GM12891 (cell line): ENCODE results near the gene MAD1L1.

Source experiments
- PAX5 ChIP-seq: IDR thresholded peaks from 2 replicates; pipeline ENCODE4 v1.6.1; 2011; ENCODE audit warnings: low read length, moderate library complexity, mild to moderate bottlenecking; ENCODE audit not compliant: insufficient read depth, severe bottlenecking
- POLR2A ChIP-seq: IDR thresholded peaks from 2 replicates; pipeline ENCODE4 v1.6.1; 2011; ENCODE audit warnings: low read depth, low read length, control low read depth
- POLR2AphosphoS5 ChIP-seq: IDR thresholded peaks from 2 replicates; pipeline ENCODE4 v1.6.1; 2011; ENCODE audit warnings: low read depth, low read length, control low read depth
- POU2F2 ChIP-seq: IDR thresholded peaks from 2 replicates; pipeline ENCODE4 v1.6.1; 2011; ENCODE audit warnings: low read depth, mild to moderate bottlenecking, control low read depth, low read length, moderate library complexity
- SPI1 ChIP-seq: IDR thresholded peaks from 2 replicates; pipeline ENCODE4 v1.6.1; 2011; ENCODE audit warnings: low read depth, low read length, control low read depth
- TAF1 ChIP-seq: IDR thresholded peaks from 2 replicates; pipeline ENCODE4 v1.6.1; 2011; ENCODE audit warnings: low read depth, low read length, control low read depth

DNA sequence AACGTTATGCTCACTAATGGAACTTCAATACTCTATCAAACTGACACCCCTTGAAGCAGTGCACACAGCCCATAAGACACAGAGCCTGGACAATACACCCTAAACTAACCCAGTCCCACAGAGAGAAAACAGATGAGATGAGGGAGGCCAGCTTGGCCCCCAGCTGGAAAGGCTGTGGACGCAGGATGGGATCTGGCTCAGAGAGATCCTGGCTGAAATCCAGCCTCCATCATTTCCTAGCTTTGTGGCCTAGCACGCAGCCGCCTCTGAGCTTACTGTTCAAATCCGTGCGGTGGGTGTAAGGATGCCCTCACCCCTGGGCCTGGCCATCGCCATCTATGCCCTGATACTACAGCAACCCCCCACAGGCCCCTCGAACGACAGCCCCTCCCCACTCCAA lies 48.8 kb upstream of the MAD1L1 start:
- TF ChIP-seq POLR2AphosphoS5 (no peak), POLR2A (no peak), PAX5 (no peak), SPI1 (no peak), POU2F2 (no peak), TAF1 (no peak)
